Mesothelial cell of epicardium (in vitro differentiated cells): ENCODE measurements around the gene CCDC86. TPM values are rescaled to one million over a fixed set of nuclear protein-coding genes. Genes with fewer than 3 reads are reported as not detected.

Experiments
- DNase-seq, 2 experiments: peaks; one replicate each; pipeline ENCODE4 v3.0.0; 2021; ENCODE audit warnings: low spot score in 2 of 2; ENCODE audit not compliant: unreplicated experiment in 2 of 2
- H3K27ac Mint-ChIP-seq: 2 replicates; pipeline ENCODE4 v1.8.0; 2021; ENCODE audit warnings: mixed read lengths
- H3K27me3 Mint-ChIP-seq: 2 replicates; pipeline ENCODE4 v1.8.0; 2021; ENCODE audit warnings: low read depth, mixed read lengths
- H3K36me3 Mint-ChIP-seq: 2 replicates; pipeline ENCODE4 v1.8.0; 2021; ENCODE audit warnings: mixed read lengths
- H3K4me1 Mint-ChIP-seq: 2 replicates; pipeline ENCODE4 v1.8.0; 2021; ENCODE audit warnings: mixed read lengths
- H3K4me3 Mint-ChIP-seq: 2 replicates; pipeline ENCODE4 v1.8.0; 2021; ENCODE audit warnings: mild to moderate bottlenecking, moderate library complexity, mixed read lengths
- H3K9me3 Mint-ChIP-seq: 2 replicates; pipeline ENCODE4 v1.8.0; 2021; ENCODE audit warnings: mixed read lengths
- total RNA-seq: library from RNA; stranded (reverse); gene quantifications from 3 replicates; pipeline ENCODE4 v1.2.1, GENCODE V29; 2021
- TF ChIP-seq, protein P1 (sequence below): fragments of 200-600 bp; sonication (generic); IDR thresholded peaks from one replicate; pipeline ENCODE4 v1.5.0; 2021; ENCODE audit warnings: antibody characterized with exemption; ENCODE audit not compliant: unreplicated experiment

The CCDC86 gene
- total RNA-seq, 1 donor from 2014 or later: 22.5 TPM

DNA sequence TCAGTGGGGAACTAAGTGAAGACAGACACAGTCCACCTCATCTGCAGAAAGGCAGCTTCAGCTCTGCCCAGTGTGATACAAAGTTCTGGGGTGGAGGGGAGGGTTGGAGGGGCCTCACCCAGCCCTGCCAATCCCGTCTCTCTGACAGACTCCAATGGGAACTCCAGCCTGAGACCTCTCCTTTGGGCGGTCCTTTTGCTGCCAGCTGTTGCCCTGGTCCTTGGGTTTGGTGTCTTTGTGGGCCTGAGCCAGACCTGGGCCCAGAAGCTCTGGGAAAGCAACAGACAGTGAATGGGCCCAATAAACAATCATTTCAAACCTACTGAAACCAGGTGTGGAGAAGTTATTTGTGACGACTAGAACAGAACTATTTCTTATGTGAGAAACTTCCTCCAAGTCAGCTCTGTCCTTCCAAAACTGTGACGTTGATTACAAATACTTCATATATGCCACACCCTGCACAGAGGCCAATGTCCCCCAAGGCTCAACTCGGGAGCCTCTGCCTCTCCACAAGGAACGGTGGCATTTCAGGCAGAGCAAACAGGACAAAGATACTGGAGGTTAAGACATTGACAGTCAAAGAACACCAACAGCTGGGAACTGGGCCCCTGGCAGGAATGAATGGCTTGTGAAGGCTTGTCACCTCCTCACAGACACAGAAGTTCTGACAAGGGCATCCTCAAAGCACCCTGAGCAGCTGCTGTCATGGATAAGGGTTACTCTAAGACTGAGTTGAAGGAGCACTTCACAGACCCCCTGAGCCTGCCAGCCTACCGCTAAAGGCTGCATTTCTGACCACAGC is 33.7 kb downstream of the CCDC86 start:
- Mint-ChIP-seq H3K27me3 (no peaks in the 10 kb centered on the region), H3K9me3 (no peaks in the 10 kb centered on the region), H3K4me3 (no peak overlapping the region), H3K4me1 (peaks cover 2% of the 10 kb centered on the region), H3K27ac (no peak overlapping the region), H3K36me3 (no peaks in the 10 kb centered on the region)
- DNase-seq: peak in 1 of 2 experiments; percentile 28
- TF ChIP-seq, protein P1, sequence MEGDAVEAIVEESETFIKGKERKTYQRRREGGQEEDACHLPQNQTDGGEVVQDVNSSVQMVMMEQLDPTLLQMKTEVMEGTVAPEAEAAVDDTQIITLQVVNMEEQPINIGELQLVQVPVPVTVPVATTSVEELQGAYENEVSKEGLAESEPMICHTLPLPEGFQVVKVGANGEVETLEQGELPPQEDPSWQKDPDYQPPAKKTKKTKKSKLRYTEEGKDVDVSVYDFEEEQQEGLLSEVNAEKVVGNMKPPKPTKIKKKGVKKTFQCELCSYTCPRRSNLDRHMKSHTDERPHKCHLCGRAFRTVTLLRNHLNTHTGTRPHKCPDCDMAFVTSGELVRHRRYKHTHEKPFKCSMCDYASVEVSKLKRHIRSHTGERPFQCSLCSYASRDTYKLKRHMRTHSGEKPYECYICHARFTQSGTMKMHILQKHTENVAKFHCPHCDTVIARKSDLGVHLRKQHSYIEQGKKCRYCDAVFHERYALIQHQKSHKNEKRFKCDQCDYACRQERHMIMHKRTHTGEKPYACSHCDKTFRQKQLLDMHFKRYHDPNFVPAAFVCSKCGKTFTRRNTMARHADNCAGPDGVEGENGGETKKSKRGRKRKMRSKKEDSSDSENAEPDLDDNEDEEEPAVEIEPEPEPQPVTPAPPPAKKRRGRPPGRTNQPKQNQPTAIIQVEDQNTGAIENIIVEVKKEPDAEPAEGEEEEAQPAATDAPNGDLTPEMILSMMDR: no peak

DNA sequence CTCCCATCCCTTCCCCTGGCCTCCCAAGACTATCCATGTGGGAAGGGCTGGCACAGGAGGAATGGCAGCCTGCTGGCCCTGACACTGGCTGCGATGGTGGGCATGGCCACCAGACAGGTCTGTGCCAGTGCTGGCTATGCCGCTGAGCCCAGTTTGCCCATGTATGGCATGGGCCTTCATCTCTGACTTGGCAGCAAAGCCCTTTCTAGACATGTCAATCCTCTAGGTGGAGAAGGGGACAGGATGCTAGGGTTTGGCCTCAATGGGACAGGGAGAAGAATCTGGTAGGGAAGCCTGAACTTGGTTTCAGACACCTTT is 34.2 kb downstream of the CCDC86 start:
- H3K4me1 Mint-ChIP-seq: peaks cover 2% of the 10 kb centered on the region
- peaks cover 2% of the 10 kb centered on the region for H3K36me3 Mint-ChIP-seq
- TF ChIP-seq, protein P1: no peak
- H3K27ac Mint-ChIP-seq: no peak overlapping the region
- peak in 1 of 2 experiments; percentile 13 for DNase-seq
- H3K4me3 Mint-ChIP-seq: no peak overlapping the region
- H3K27me3 Mint-ChIP-seq: no peaks in the 10 kb centered on the region
- H3K9me3 Mint-ChIP-seq: no peaks in the 10 kb centered on the region

DNA sequence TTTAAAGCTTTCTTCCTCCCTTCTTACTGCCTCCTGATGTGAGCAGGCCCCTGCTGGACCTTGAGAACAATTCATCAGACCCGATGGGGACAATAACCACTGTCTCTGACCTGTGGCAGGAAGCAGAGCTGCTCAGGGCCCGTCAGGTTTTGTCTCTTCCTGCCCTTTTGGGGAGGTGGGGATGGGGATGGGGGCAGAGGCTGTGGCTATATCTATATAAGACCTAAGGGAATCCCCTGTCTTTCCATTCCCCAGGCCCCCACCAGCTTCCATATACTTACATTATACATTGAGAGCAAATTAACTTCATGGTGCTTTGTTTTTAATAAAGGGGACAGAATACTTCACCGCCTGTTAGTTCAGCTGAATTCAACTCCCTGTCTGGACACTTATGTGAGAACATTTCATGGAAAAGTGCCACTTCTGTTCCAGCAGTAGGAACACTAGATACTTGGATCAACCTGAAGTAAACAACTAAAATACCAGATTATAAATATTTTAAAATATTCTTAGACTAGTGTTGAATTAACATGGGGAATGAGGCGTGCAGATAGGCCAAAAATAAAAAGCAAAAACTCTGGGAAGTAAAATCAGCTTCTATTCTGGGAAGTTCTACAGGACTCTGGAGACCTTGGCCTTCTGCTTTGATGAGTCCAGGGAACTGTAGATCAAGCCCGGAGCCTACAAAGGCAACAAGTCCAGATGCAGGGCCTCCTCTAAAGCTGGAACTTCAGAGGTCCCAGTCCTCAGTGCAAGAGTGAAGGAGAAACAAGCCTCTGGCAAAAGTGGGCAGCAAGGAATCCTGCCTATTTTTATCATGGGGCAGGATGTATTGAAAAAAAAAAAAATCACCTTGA is 36.6 kb downstream of the CCDC86 start:
- no peak overlapping the region for H3K27ac Mint-ChIP-seq
- peaks cover 11% of the 10 kb centered on the region for H3K36me3 Mint-ChIP-seq
- no peaks in the 10 kb centered on the region for H3K27me3 Mint-ChIP-seq
- no peak overlapping the region for H3K4me3 Mint-ChIP-seq
- no peaks in the 10 kb centered on the region for H3K9me3 Mint-ChIP-seq
- TF ChIP-seq, protein P1: no peak
- no peak for DNase-seq
- H3K4me1 Mint-ChIP-seq: no peaks in the 10 kb centered on the region

DNA sequence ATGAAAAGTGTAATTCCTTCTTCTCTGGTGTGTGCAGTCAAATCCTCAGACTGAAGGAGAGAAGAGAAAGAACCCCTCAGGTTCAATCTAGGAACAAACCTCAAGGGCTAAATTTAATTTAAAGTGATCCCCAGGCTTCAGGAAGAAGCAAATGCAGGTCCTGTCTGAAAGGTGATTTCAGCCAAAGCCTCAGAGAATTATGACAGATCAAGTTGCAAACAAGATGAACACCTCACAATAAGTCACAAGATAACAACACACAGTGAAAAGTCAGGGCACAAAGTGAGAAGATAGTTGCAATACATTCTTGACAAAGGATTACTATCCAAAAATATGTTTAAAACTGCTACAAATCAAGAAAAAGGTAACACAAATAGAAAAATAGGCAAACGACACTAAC is 37.2 kb downstream of the CCDC86 start:
- no peak for DNase-seq
- no peak overlapping the region for H3K27ac Mint-ChIP-seq
- no peak overlapping the region for H3K4me3 Mint-ChIP-seq
- TF ChIP-seq, protein P1: no peak
- no peaks in the 10 kb centered on the region for H3K4me1 Mint-ChIP-seq
- H3K27me3 Mint-ChIP-seq: no peaks in the 10 kb centered on the region
- no peaks in the 10 kb centered on the region for H3K9me3 Mint-ChIP-seq
- H3K36me3 Mint-ChIP-seq: peaks cover 11% of the 10 kb centered on the region

DNA sequence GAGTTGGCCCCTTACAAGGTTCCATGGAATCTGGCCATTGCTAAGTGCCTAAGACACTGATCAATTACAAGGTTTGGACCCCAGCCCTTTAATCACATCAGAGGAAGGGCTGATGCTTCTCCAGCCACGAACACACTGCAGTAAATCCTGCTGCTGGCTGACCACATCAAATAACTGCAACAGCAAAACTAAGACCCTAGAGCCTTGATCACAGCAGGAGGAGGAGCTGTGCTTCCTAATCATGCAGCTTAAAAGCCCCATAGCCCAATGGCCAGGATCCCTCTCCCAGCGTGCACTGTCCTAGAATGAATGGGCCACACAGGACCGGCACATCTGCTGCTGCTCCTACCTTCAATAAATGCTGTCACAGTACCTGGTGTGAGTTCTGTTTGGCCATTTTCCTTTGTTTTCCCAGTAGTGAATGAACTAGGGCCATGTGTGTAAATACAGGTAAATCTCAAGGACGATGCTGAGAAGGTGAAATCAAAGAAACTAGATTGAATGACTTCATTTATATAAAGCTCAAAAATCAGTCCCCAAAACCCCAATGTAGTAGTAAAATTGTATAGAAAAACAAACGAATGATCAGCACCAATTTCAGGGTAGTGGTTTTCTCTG is 38.2 kb downstream of the CCDC86 start:
- Mint-ChIP-seq H3K27ac (no peak overlapping the region), H3K27me3 (no peaks in the 10 kb centered on the region), H3K4me1 (no peaks in the 10 kb centered on the region), H3K4me3 (no peak overlapping the region), H3K9me3 (no peaks in the 10 kb centered on the region), H3K36me3 (peaks cover 14% of the 10 kb centered on the region)
- no peak for DNase-seq
- TF ChIP-seq, protein P1: no peak
